Activated CD8-positive, alpha-beta T cell treated with anti-CD3 and anti-CD28 coated beads for 36 hours (primary cell): ENCODE results near the gene ZGLP1. TPM values are rescaled to one million over a fixed set of nuclear protein-coding genes. Genes with fewer than 3 reads are reported as not detected.

Source experiments
- ATAC-seq: fragments of 200-7000 bp; cut with Tn5 transposase; one replicate; pipeline ENCODE4 v1.10.0; 2021; ENCODE audit warnings: mild to moderate bottlenecking, moderate library complexity
- CTCF ChIA-PET: fragments of 350-600 bp; sonication (Branson Sonifier 250); formaldehyde crosslinking; loops from one replicate; lab custom pipeline; 2021; ENCODE audit warnings: antibody characterized with exemption; lab: Charles Lee
- POLR2A ChIA-PET: fragments of 350-600 bp; sonication (Branson Sonifier 250); formaldehyde crosslinking; loops from one replicate; lab custom pipeline; 2021; ENCODE audit warnings: antibody characterized with exemption; lab: Charles Lee
- DNase-seq: peaks from one replicate; pipeline ENCODE4 v3.0.0-alpha.2; 2020
- H3K27ac Mint-ChIP-seq: one replicate; pipeline ENCODE4 v1.8.0; 2021; ENCODE audit warnings: mild to moderate bottlenecking, mixed read lengths
- H3K27me3 Mint-ChIP-seq: one replicate; pipeline ENCODE4 v1.8.0; 2021; ENCODE audit warnings: mixed read lengths
- H3K36me3 Mint-ChIP-seq: one replicate; pipeline ENCODE4 v1.8.0; 2021; ENCODE audit warnings: low read depth, mixed read lengths
- H3K4me1 Mint-ChIP-seq: one replicate; pipeline ENCODE4 v1.8.0; 2021; ENCODE audit warnings: low read depth, mixed read lengths
- H3K4me3 Mint-ChIP-seq: one replicate; pipeline ENCODE4 v1.8.0; 2021; ENCODE audit warnings: mild to moderate bottlenecking, moderate library complexity, mixed read lengths
- H3K9me3 Mint-ChIP-seq: one replicate; pipeline ENCODE4 v1.8.0; 2021; ENCODE audit warnings: mixed read lengths
- CTCF ChIP-seq: fragments of 200-600 bp; IDR thresholded peaks from one replicate; pipeline ENCODE4 v1.8.0; 2022; ENCODE audit warnings: antibody characterized with exemption, mild to moderate bottlenecking
- intact Hi-C: fragments of 100-400 bp; cut with micrococcal nuclease; formaldehyde crosslinking; loops from one replicate; pipeline ENCODE4 v1.10.0; 2022
- total RNA-seq, 2 experiments: library from RNA; stranded (reverse); gene quantifications; one replicate each; pipeline ENCODE4 v1.2.3, GENCODE V29; 2021

Gene ZGLP1
- total RNA-seq, 2 experiments from 2014 or later, result 3.2 to 3.7 TPM

GRCh38 chr19:10270180-10270615, 39.4 kb downstream of the ZGLP1 start:
- ChIA-PET POLR2A (interaction anchor here (0.7 to 8.0 kb wide), 18 partner anchors 9 to 296 kb away, joined by 3 to 107 read pairs (median 8); partner anchors contain the start of genes CDC37, DNMT1, ICAM4 and ICAM5), CTCF (interaction anchor here (1.0 to 8.8 kb wide), 21 partner anchors 9 to 339 kb away, joined by 3 to 286 read pairs (median 4); partner anchors contain the start of genes CDC37, FDX2, ICAM4 and ICAM5)
- Mint-ChIP-seq H3K9me3 (no peaks in the 10 kb centered on the region), H3K4me3 (peak overlapping the region; percentile 85), H3K4me1 (peaks cover 24% of the 10 kb centered on the region), H3K27ac (peak overlapping the region; percentile 89), H3K36me3 (peaks cover 28% of the 10 kb centered on the region), H3K27me3 (no peaks in the 10 kb centered on the region)
- no peak for TF ChIP-seq CTCF
- ATAC-seq (peak; percentile 64), DNase-seq (peak; percentile 90)
- intact Hi-C loops, result no loop called here

GRCh38 chr19:10269333-10270179, 40.1 kb downstream of the ZGLP1 start:
- Mint-ChIP-seq H3K9me3 (no peaks in the 10 kb centered on the region), H3K4me1 (peaks cover 20% of the 10 kb centered on the region), H3K27ac (peak overlapping the region; percentile 89), H3K4me3 (peak overlapping the region; percentile 85), H3K27me3 (no peaks in the 10 kb centered on the region), H3K36me3 (peaks cover 22% of the 10 kb centered on the region)
- TF ChIP-seq CTCF, result peak; percentile 97
- ChIA-PET POLR2A (interaction anchor here (0.6 to 8.0 kb wide), 18 partner anchors 10 to 296 kb away, joined by 3 to 107 read pairs (median 8); partner anchors contain the start of genes CDC37, DNMT1, ICAM4 and ICAM5), CTCF (interaction anchor here (0.6 to 8.8 kb wide), 21 partner anchors 9 to 338 kb away, joined by 3 to 286 read pairs (median 5); partner anchors contain the start of genes FDX2, ICAM4, ICAM5 and KRI1)
- ATAC-seq (peak; percentile 72), DNase-seq (peak; percentile 95)
- intact Hi-C loops, result loop anchor here (1.0 kb wide), 1 partner anchor 120 kb away; no protein-coding TSS in a partner anchor

GRCh38 chr19:10268071-10268470, 41.5 kb downstream of the ZGLP1 start:
- H3K4me1 Mint-ChIP-seq, result peaks cover 16% of the 10 kb centered on the region
- intact Hi-C loops, result no loop called here
- no peak overlapping the region for H3K27ac Mint-ChIP-seq
- CTCF ChIA-PET, result interaction anchor here (0.7 to 8.8 kb wide), 7 partner anchors 8 to 118 kb away, joined by 3 to 286 read pairs (median 4); partner anchors contain the start of genes ICAM5, RAVER1 and TYK2
- no peak for DNase-seq
- POLR2A ChIA-PET, result interaction anchor here (1.1 to 1.5 kb wide), 2 partner anchors 9 to 112 kb away, joined by 3 to 5 read pairs; partner anchors contain the start of gene TYK2
- no peak overlapping the region for H3K4me3 Mint-ChIP-seq
- no peaks in the 10 kb centered on the region for H3K9me3 Mint-ChIP-seq
- no peaks in the 10 kb centered on the region for H3K27me3 Mint-ChIP-seq
- no peak for TF ChIP-seq CTCF
- no peak for ATAC-seq
- peaks cover 15% of the 10 kb centered on the region for H3K36me3 Mint-ChIP-seq

GRCh38 chr19:10266706-10267105, 42.9 kb downstream of the ZGLP1 start:
- intact Hi-C loops, result no loop called here
- Mint-ChIP-seq H3K27ac (no peak overlapping the region), H3K4me3 (no peak overlapping the region), H3K27me3 (no peaks in the 10 kb centered on the region), H3K36me3 (peaks cover 3% of the 10 kb centered on the region), H3K9me3 (no peaks in the 10 kb centered on the region), H3K4me1 (peaks cover 8% of the 10 kb centered on the region)
- CTCF ChIA-PET, result interaction anchor here (5.8 to 8.8 kb wide), 2 partner anchors 7 to 120 kb away, joined by 75 to 286 read pairs; partner anchors contain the start of gene TYK2
- ATAC-seq (no peak), DNase-seq (no peak)
- TF ChIP-seq CTCF, result no peak
- POLR2A ChIA-PET, result interaction anchor here (1.5 to 1.6 kb wide), 2 partner anchors 114 to 121 kb away, joined by 3 read pairs; partner anchors contain the start of gene TYK2
